ENCODE data around the gene OR10A6.

The OR10A6 gene

DNA sequence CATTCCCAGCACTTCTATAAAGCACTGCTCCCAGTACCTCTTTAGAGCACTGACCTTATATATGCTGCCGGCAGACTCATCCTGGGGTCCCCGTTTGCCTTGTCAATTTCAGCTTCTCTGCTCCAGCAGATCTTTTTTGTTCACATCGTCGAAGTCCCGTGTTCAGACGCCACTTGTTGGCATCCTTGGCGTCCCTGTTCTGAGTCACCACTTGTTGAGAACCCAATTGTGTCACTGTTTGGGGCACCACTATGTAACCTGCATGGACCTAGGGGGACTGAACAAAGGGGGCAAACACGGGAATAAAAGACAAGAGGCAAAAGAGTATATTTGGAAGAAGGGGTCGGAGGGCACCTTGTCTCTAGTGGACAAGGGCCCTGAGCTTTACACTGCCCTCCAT, 25.5 kb downstream of the OR10A6 start:
- DNase-seq (ENCODE audit: low read depth) = no peak
- TF ChIP-seq, protein P1, sequence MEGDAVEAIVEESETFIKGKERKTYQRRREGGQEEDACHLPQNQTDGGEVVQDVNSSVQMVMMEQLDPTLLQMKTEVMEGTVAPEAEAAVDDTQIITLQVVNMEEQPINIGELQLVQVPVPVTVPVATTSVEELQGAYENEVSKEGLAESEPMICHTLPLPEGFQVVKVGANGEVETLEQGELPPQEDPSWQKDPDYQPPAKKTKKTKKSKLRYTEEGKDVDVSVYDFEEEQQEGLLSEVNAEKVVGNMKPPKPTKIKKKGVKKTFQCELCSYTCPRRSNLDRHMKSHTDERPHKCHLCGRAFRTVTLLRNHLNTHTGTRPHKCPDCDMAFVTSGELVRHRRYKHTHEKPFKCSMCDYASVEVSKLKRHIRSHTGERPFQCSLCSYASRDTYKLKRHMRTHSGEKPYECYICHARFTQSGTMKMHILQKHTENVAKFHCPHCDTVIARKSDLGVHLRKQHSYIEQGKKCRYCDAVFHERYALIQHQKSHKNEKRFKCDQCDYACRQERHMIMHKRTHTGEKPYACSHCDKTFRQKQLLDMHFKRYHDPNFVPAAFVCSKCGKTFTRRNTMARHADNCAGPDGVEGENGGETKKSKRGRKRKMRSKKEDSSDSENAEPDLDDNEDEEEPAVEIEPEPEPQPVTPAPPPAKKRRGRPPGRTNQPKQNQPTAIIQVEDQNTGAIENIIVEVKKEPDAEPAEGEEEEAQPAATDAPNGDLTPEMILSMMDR (conservative IDR thresholded peaks at IDR 0.05; ENCODE audit: low read depth, low read length) = no peak
- H3K4me3 ChIP-seq (ENCODE audit: low read length) = no peak overlapping the region

DNA sequence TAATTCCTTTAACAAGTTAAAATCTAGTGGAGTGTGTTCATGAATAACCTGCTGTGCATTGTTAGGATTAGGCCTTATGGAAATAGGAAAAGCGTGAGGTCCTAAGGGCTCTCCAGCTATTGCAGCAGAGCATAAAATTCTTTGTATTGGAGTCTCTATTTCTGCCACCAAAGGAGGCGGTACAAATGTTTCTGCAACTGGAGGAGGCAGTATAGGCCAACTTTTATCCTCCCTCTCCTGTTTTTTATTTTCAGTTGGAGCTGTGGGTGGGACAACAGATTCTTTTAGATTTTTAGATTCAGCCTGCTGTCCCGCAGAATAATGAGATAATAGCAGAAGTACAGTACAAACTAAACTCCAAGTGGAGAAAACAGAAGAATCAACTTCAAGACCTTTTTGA, 26.2 kb downstream of the OR10A6 start:
- no peak overlapping the region for H3K4me3 ChIP-seq (ENCODE audit: low read length)
- TF ChIP-seq, protein P1 (conservative IDR thresholded peaks at IDR 0.05; ENCODE audit: low read depth, low read length) = peak; percentile 38
- DNase-seq (ENCODE audit: low read depth) = peak; percentile 2

DNA sequence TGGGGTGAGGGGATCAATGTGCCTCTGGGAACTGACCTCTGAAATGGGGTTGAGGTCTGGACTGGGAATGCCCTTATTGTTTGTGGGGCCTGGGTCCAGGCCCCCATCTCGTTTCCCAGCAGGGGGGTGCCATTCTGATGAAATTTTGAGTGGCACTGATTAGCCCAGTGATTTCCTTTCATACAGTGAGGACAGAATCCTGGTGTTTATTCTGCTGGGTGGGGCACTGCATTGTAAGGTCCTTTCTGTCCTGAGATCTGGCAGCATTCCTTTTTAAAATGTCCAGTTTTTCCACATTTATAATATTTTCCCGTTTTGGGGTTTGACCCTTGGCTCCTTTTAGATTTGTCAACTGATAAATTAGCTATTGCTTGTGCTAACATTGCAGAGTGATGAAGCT, 27.1 kb downstream of the OR10A6 start:
- no peak overlapping the region for H3K4me3 ChIP-seq (ENCODE audit: low read length)
- DNase-seq (ENCODE audit: low read depth) = no peak
- TF ChIP-seq, protein P1 (conservative IDR thresholded peaks at IDR 0.05; ENCODE audit: low read depth, low read length) = no peak

DNA sequence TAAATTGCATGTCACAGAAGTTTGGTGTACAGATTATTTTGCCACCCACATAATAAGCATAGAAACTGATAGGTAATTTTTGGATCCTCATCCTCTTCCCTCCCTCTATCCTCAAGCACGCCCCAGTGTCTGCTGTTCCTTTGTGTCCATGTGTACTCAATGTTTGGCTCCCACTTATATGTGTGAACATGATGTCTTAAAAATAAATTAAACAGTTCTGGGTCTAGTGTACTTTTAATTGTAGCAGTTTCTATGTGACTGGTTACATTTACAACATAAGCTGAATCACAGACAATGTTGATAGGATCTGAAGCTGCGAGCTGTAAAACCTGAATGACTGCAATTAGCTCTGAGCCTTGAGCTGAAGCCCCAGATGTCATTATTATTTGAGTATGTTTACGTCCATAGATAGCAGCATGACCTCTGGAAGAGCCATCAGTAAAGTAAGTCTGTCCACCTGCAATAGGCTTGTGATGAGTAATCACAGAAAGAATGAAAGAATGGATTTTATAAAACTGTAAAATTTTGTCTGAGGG, 29.7 kb downstream of the OR10A6 start:
- H3K4me3 ChIP-seq (ENCODE audit: low read length) = no peak overlapping the region
- DNase-seq (ENCODE audit: low read depth) = no peak
- TF ChIP-seq, protein P1 (conservative IDR thresholded peaks at IDR 0.05; ENCODE audit: low read depth, low read length) = no peak

DNA sequence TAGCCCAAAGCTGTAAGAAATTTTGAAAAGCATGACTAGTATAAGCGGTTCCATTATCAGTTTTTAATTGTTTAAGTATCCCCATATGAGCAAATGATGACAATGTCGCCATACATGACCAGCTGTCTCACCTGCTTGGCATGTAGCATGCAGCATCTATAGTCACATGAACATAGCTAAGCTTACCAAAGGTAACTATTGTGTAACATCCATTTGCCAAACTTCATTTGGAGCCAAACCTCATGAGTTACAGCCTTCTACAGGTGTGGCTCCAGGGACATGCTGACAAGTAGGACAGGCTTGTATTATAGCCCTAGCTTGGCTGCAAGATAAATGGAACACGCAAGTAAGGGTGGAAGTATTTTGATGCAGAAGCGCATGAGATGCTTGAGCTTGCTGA, 30.4 kb downstream of the OR10A6 start:
- DNase-seq (ENCODE audit: low read depth) = no peak
- TF ChIP-seq, protein P1 (conservative IDR thresholded peaks at IDR 0.05; ENCODE audit: low read depth, low read length) = no peak
- no peak overlapping the region for H3K4me3 ChIP-seq (ENCODE audit: low read length)

DNA sequence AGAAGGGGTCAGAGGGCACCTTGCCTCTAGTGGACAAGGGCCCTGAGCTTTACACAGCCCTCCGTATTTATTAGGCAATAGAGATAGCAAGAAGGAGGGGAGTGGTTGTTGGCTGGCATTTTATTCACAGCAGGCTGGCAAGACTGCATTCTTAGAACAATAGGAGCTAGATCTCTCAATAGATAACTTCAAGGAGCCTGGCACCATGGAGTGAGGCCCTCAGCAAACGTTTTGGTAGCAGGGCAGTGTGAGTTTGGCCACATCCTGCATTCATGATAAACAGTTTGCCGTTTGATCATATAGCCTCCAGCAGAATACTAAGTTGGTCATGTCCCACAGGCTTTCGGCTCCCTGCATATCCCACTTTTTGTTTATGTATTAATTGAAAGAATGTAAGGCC, 31.6 kb downstream of the OR10A6 start:
- TF ChIP-seq, protein P1 (conservative IDR thresholded peaks at IDR 0.05; ENCODE audit: low read depth, low read length) = no peak
- H3K4me3 ChIP-seq (ENCODE audit: low read length) = no peak overlapping the region
- DNase-seq (ENCODE audit: low read depth) = no peak

DNA sequence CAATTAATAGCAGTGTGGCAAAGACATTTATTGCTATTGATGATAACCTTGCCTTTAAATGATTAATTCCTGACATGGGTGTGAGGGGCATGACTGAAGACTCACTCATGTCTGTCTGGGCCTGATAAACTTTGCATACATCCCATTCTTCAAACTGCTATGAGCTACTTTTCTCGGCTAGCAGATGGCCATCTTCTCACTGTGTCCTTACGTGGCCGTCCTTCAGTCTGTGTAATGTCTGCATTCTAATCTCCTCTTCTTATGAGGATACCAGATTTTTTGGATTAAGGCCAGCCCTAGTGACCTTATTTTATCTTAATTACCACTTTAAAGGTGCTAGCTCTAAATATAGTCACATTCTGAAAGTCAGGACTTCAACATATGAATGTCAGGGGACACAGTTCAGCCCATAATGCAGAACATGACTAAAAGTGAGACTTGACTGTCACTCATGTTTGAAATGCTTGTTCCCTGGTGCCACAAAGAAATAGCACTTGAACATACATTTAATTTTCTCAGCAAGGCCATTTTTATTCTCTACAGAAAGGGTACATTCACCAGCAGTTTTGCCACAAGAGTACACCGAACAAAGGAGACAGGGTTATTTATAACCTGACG, 32.3 kb downstream of the OR10A6 start:
- H3K4me3 ChIP-seq (ENCODE audit: low read length) = no peak overlapping the region
- DNase-seq (ENCODE audit: low read depth) = no peak
- TF ChIP-seq, protein P1 (conservative IDR thresholded peaks at IDR 0.05; ENCODE audit: low read depth, low read length) = no peak

Data from retinal pigment epithelial cell (primary cell).